ENCODE measurements around the gene RRBP1.

RRBP1 gene

GRCh38 chr20:17625246-17626051 lies 56.6 kb downstream of the RRBP1 start:
- H3K9me3 ChIP-seq (ENCODE audit: control insufficient read depth, low read depth, low read length) = no peaks in the 10 kb centered on the region
- peaks cover 44% of the 10 kb centered on the region for H3K36me3 ChIP-seq (ENCODE audit: control insufficient read depth, low read depth, low read length)
- no peak overlapping the region for H3K9ac ChIP-seq (ENCODE audit: low read length)
- H3K4me1 ChIP-seq (ENCODE audit: control insufficient read depth, low read depth, low read length) = no peaks in the 10 kb centered on the region
- H3K27me3 ChIP-seq (ENCODE audit: control insufficient read depth, insufficient read depth, low read length) = no peaks in the 10 kb centered on the region
- no peak overlapping the region for H3K4me3 ChIP-seq (ENCODE audit: low read length)
- no peak overlapping the region for H3K27ac ChIP-seq (ENCODE audit: low read length)

DNA sequence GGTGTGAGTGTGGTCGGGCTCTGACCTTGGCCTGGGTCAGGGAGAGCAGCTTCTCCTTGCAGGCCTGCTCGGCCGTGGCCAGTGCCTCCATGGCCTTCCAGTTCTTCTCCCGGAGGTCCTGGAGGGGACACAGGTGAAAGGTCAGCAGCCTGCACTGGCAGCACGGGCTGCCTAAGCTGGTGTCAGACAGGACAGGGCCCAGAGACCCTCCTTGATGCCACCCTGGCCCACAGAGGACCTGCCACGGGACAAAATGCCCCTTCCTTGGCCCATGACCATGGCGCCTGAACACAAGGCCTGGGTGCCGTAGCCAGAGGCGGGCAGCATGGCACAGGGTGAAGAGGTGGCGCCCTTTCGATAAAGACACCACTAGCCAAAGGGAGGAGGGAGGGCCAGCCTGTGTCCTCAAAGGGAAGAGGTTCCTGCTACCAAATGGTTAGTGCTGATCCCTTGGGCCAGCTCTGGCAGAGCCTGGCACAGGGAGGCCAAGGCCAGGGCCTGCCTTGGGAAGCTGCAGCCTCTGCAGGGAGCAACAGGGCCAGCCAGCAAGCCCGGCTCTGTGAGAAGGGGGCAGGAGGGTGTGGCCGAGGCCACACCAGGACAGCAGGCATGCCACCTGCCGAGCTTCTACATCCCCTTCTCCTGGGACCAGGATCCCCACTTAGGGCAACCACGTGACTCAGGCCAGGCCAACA lies 57.3 kb downstream of the RRBP1 start:
- no peaks in the 10 kb centered on the region for H3K9me3 ChIP-seq (ENCODE audit: control insufficient read depth, low read depth, low read length)
- no peaks in the 10 kb centered on the region for H3K4me1 ChIP-seq (ENCODE audit: control insufficient read depth, low read depth, low read length)
- H3K27me3 ChIP-seq (ENCODE audit: control insufficient read depth, insufficient read depth, low read length) = no peaks in the 10 kb centered on the region
- no peak overlapping the region for H3K4me3 ChIP-seq (ENCODE audit: low read length)
- H3K27ac ChIP-seq (ENCODE audit: low read length) = no peak overlapping the region
- no peak overlapping the region for H3K9ac ChIP-seq (ENCODE audit: low read length)
- peaks cover 47% of the 10 kb centered on the region for H3K36me3 ChIP-seq (ENCODE audit: control insufficient read depth, low read depth, low read length)

GRCh38 chr20:17624070-17624469 lies 58.0 kb downstream of the RRBP1 start:
- H3K27ac ChIP-seq (ENCODE audit: low read length) = no peak overlapping the region
- H3K9ac ChIP-seq (ENCODE audit: low read length) = no peak overlapping the region
- H3K9me3 ChIP-seq (ENCODE audit: control insufficient read depth, low read depth, low read length) = no peaks in the 10 kb centered on the region
- peaks cover 51% of the 10 kb centered on the region for H3K36me3 ChIP-seq (ENCODE audit: control insufficient read depth, low read depth, low read length)
- no peak overlapping the region for H3K4me3 ChIP-seq (ENCODE audit: low read length)
- H3K27me3 ChIP-seq (ENCODE audit: control insufficient read depth, insufficient read depth, low read length) = no peaks in the 10 kb centered on the region
- H3K4me1 ChIP-seq (ENCODE audit: control insufficient read depth, low read depth, low read length) = no peaks in the 10 kb centered on the region

GRCh38 chr20:17622851-17623508 lies 59.1 kb downstream of the RRBP1 start:
- no peaks in the 10 kb centered on the region for H3K4me1 ChIP-seq (ENCODE audit: control insufficient read depth, low read depth, low read length)
- no peaks in the 10 kb centered on the region for H3K27me3 ChIP-seq (ENCODE audit: control insufficient read depth, insufficient read depth, low read length)
- no peaks in the 10 kb centered on the region for H3K9me3 ChIP-seq (ENCODE audit: control insufficient read depth, low read depth, low read length)
- peaks cover 58% of the 10 kb centered on the region for H3K36me3 ChIP-seq (ENCODE audit: control insufficient read depth, low read depth, low read length)
- H3K27ac ChIP-seq (ENCODE audit: low read length) = no peak overlapping the region
- no peak overlapping the region for H3K4me3 ChIP-seq (ENCODE audit: low read length)
- no peak overlapping the region for H3K9ac ChIP-seq (ENCODE audit: low read length)

GRCh38 chr20:17622086-17622850 lies 59.8 kb downstream of the RRBP1 start:
- H3K36me3 ChIP-seq (ENCODE audit: control insufficient read depth, low read depth, low read length) = peaks cover 54% of the 10 kb centered on the region
- H3K27me3 ChIP-seq (ENCODE audit: control insufficient read depth, insufficient read depth, low read length) = no peaks in the 10 kb centered on the region
- no peak overlapping the region for H3K27ac ChIP-seq (ENCODE audit: low read length)
- H3K4me1 ChIP-seq (ENCODE audit: control insufficient read depth, low read depth, low read length) = no peaks in the 10 kb centered on the region
- no peaks in the 10 kb centered on the region for H3K9me3 ChIP-seq (ENCODE audit: control insufficient read depth, low read depth, low read length)
- no peak overlapping the region for H3K9ac ChIP-seq (ENCODE audit: low read length)
- H3K4me3 ChIP-seq (ENCODE audit: low read length) = no peak overlapping the region

DNA sequence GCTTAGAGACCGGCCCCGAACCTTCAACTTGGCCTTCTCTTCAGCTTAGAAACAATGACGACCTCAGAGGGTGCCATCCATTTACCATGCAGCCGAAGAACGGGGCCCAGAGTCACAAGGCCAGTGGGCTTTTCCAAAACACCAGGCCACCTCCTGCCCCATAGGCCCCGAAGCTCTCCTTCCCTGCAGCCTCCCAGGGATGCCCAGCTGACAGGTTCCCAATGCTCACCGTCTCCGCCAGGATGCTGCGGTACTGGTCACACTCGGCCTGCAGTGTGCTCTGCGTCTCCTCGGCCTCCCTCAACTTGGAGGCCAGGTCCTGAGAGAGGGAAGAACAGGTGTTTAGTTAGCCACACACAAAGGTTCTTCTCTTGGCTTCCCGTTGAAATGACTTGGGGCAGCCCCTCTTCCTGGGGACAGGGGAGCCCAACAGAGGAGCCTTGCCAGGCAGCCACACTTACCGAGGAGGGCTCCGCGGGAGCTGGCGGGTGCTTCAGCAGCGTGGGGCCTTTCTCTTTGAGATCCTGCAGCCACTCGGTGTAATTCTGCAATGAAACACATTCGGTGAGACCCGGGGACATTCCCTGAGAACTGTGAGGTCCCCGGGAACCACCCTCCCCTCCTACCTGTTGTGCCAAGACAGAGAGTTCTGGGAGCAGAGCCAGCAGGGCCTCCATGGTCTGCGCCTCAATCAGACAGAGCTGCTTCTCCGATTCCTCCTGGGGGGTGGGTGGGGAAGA lies 60.6 kb downstream of the RRBP1 start:
- H3K27me3 ChIP-seq (ENCODE audit: control insufficient read depth, insufficient read depth, low read length) = no peaks in the 10 kb centered on the region
- H3K9ac ChIP-seq (ENCODE audit: low read length) = no peak overlapping the region
- no peak overlapping the region for H3K4me3 ChIP-seq (ENCODE audit: low read length)
- no peak overlapping the region for H3K27ac ChIP-seq (ENCODE audit: low read length)
- H3K9me3 ChIP-seq (ENCODE audit: control insufficient read depth, low read depth, low read length) = no peaks in the 10 kb centered on the region
- H3K36me3 ChIP-seq (ENCODE audit: control insufficient read depth, low read depth, low read length) = peaks cover 50% of the 10 kb centered on the region
- H3K4me1 ChIP-seq (ENCODE audit: control insufficient read depth, low read depth, low read length) = no peaks in the 10 kb centered on the region

DNA sequence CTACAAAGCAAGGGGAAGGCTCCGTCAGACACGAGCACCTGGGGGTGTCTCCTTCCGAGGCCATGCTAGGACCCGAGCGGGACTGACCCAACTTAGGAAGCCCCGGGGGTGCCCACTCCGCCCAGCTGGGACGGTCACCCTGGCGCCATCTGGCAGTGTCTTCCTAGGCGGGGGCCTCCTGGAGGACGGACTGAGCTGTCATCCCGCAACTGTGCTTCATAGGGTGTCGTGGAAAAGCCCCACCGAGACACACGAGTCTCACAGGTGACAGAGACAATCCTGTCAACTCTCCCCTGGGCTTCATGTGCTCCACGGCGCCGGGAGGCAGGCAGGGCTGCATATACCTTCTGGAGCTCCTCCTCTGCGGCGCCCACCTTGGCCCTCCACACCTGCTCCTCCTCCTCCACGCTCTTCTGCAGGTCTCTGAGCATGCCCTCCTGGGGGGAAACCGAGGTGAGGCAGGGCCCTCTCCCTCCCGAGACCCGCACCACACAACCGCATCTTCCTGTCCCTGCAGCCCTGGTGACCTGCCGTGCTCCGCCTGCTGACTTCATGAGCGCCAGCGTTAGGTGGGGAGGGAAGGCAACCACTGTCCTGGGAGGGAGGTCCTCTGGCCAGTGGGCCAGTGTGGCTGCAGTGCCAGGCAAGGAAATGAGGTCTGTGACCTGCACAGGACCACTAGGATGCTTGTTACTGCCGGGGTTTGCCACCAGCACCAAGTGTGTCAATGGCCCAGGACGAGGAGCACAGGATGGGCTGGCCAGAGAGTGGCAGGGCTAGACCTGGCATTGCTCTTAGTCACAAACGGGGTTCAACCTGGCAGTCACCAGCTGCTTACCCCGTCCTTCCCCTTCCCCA lies 61.4 kb downstream of the RRBP1 start:
- H3K36me3 ChIP-seq (ENCODE audit: control insufficient read depth, low read depth, low read length) = peaks cover 51% of the 10 kb centered on the region
- no peak overlapping the region for H3K4me3 ChIP-seq (ENCODE audit: low read length)
- H3K9me3 ChIP-seq (ENCODE audit: control insufficient read depth, low read depth, low read length) = no peaks in the 10 kb centered on the region
- H3K27me3 ChIP-seq (ENCODE audit: control insufficient read depth, insufficient read depth, low read length) = no peaks in the 10 kb centered on the region
- H3K9ac ChIP-seq (ENCODE audit: low read length) = no peak overlapping the region
- H3K27ac ChIP-seq (ENCODE audit: low read length) = no peak overlapping the region
- no peaks in the 10 kb centered on the region for H3K4me1 ChIP-seq (ENCODE audit: control insufficient read depth, low read depth, low read length)

DNA sequence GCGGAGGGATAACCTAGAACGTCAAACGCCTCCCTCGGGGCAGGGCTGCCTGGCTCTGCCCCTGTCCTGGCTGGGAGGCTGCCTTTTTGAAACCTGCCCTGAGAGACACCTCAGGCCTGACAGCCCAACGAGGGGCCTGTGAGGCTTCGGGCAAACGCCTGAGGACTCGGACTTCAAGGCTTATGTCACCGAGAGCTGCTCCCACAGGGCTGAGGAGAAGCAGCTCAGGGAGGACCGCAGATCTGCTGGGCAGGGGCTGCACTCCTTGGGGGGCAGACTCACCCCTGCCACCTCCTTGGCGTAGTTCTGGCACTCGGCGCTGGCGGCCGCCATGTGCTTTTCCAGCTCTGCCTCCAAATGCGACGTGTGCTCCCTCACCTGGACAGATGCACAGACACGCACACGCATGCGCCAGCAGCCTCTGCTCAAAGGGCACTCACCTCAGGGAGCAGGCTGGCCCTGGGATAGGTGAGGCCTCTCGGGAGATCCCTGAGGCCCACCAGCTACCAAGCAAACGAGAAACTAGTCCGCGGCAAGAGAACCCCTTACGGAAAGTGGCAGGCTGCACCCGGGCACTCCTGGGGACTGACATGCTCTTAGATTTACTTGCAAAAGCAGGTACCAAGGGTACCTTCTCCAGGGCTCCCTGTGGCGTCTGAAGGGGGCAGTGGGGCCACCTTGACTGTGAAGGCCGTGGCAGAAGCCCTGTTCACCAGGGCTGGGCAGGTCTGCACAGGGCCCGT lies 62.5 kb downstream of the RRBP1 start:
- Histone ChIP-seq H3K4me1 (ENCODE audit: control insufficient read depth, low read depth, low read length) (no peaks in the 10 kb centered on the region), H3K27me3 (ENCODE audit: control insufficient read depth, insufficient read depth, low read length) (no peaks in the 10 kb centered on the region), H3K9me3 (ENCODE audit: control insufficient read depth, low read depth, low read length) (no peaks in the 10 kb centered on the region), H3K36me3 (ENCODE audit: control insufficient read depth, low read depth, low read length) (peaks cover 45% of the 10 kb centered on the region), H3K4me3 (ENCODE audit: low read length) (no peak overlapping the region), H3K9ac (ENCODE audit: low read length) (no peak overlapping the region), H3K27ac (ENCODE audit: low read length) (no peak overlapping the region)

DNA sequence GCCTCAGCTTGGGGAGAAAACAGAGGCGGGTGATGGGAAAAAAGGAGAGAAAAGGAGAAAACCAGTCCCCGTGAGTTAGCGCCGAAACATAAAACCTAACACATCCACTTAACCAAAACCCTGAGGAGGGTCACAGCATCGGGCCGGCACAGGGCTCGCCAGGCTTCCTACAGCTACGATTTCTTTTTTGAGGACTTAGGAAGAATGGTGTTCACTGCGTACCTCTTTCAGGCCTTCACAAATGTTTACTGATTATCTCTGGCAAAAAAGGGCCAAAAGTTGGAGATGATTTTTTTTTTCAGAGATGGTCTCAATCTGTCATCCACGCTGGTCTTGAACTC lies 63.4 kb downstream of the RRBP1 start:
- Histone ChIP-seq H3K36me3 (ENCODE audit: control insufficient read depth, low read depth, low read length) (peaks cover 37% of the 10 kb centered on the region), H3K4me3 (ENCODE audit: low read length) (no peak overlapping the region), H3K9me3 (ENCODE audit: control insufficient read depth, low read depth, low read length) (no peaks in the 10 kb centered on the region), H3K9ac (ENCODE audit: low read length) (no peak overlapping the region), H3K4me1 (ENCODE audit: control insufficient read depth, low read depth, low read length) (no peaks in the 10 kb centered on the region), H3K27me3 (ENCODE audit: control insufficient read depth, insufficient read depth, low read length) (no peaks in the 10 kb centered on the region), H3K27ac (ENCODE audit: low read length) (no peak overlapping the region)
